GM12801 (cell line): Measurements from ENCODE around the gene SLC25A43.

Experiments used
- CTCF ChIP-seq: IDR thresholded peaks from one replicate; pipeline ENCODE4 v1.5.1; 2011; ENCODE audit warnings: control low read depth; ENCODE audit not compliant: insufficient read length; ENCODE audit errors: extremely low read depth

The SLC25A43 gene

GRCh38 chrX:119475389-119476101 lies 76.4 kb downstream of the SLC25A43 start:
- no peak for TF ChIP-seq CTCF

GRCh38 chrX:119477812-119478232 lies 78.7 kb downstream of the SLC25A43 start:
- TF ChIP-seq CTCF: no peak

- TF ChIP-seq CTCF: no peak
Observed at GRCh38 chrX:119478504-119478903, 79.4 kb downstream of the SLC25A43 start.

- TF ChIP-seq CTCF: no peak
Observed at GRCh38 chrX:119479845-119480244, 80.7 kb downstream of the SLC25A43 start.

- no peak for TF ChIP-seq CTCF
Observed at GRCh38 chrX:119481323-119481801, 82.2 kb downstream of the SLC25A43 start.

GRCh38 chrX:119482041-119482440 lies 82.9 kb downstream of the SLC25A43 start:
- no peak for TF ChIP-seq CTCF

- TF ChIP-seq CTCF: no peak
Observed at GRCh38 chrX:119482481-119483480, 83.6 kb downstream of the SLC25A43 start.
